NCI-H2171 treated with DMSO at 0.1 percent for 48 hours (cell line): ENCODE data around the gene SMG1.
"Not testable (repeated sequence)": the region's sequence is repeated elsewhere in the genome, so short reads cannot be mapped to it uniquely, and the experiment has no call there.

ENCODE experiments used
- DNase-seq: peaks from one replicate; lab custom pipeline; 2025; lab: John Stamatoyannopoulos, UW

SMG1 gene

GRCh38 chr16:18759598-18760520 lies 166.3 kb downstream of the SMG1 start:
- peak; percentile 39 for DNase-seq

- not testable (repeated sequence) for DNase-seq
These were observed 168.1 kb downstream of the SMG1 start for GRCh38 chr16:18757960-18758660.

- DNase-seq, result not testable (repeated sequence)
These were observed 169.6 kb downstream of the SMG1 start for GRCh38 chr16:18756639-18757038.
